Measurements from ENCODE around the gene DLEU7. TPM values are rescaled to one million over a fixed set of nuclear protein-coding genes. Genes with fewer than 3 reads are reported as not detected.
A peak's percentile ranks its signal among the peaks of the same experiment; 100 is the strongest.

DLEU7 gene
- total RNA-seq, 2 experiments from 2014 or later: not detected

DNA sequence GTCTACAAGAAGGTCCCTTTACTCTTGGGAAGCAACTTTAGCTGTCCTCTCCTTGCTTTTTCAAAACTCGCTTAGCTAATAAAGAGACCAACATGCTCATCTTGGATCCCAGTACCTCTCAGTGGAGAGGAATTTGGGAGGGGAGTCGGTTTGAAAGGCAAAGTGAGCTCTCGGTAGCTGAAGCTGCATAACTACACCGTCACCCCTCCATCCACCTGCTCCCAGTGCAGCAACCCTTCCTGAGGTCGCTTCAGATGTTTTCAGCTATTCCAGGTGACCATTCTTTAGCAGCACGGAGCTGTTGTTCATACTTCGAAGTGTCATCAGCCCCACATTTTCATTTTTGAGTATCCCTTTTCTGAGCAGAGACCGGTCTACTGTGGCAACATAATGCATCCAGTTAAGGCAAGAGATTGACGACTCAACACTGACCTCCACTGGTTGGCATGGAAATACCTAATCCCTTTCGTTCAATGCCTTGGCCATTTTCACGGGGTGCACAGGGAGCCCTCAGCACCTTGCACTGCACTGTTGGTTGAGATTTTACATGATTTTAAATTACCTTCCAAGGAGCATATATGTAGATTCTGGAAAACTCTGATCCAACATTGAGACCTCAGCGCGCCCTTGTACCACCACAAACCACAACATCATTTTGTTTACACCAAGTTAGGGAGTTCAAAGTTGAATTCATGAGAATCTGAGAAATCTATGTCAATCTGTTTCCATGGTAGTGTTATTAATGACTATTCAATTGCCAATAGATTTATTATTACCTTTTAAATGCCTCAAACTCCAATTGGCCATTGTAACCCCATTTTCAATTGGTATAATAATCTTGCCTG lies 42.2 kb downstream of the DLEU7 start:
- Mint-ChIP-seq H3K4me3 (no peak overlapping the region), H3K36me3 (ENCODE audit: low read depth) (no peaks in the 10 kb centered on the region), H3K4me1 (ENCODE audit: low read depth) (peaks cover 5% of the 10 kb centered on the region), H3K27me3 (ENCODE audit: low read depth) (no peaks in the 10 kb centered on the region), H3K27ac (no peak overlapping the region), H3K9me3 (peaks cover 3% of the 10 kb centered on the region)
- intact Hi-C loops (cut with micrococcal nuclease): loop anchor here (1.0 to 2.0 kb wide), 6 partner anchors 111 to 825 kb away; partner anchors contain the start of gene TRIM13
- peak; percentile 80 for DNase-seq
- CTCF ChIA-PET: interaction anchor here (0.6 to 1.8 kb wide), 24 partner anchors 9 to 826 kb away, joined by 3 to 14 read pairs (median 3); no protein-coding TSS in a partner anchor

DNA sequence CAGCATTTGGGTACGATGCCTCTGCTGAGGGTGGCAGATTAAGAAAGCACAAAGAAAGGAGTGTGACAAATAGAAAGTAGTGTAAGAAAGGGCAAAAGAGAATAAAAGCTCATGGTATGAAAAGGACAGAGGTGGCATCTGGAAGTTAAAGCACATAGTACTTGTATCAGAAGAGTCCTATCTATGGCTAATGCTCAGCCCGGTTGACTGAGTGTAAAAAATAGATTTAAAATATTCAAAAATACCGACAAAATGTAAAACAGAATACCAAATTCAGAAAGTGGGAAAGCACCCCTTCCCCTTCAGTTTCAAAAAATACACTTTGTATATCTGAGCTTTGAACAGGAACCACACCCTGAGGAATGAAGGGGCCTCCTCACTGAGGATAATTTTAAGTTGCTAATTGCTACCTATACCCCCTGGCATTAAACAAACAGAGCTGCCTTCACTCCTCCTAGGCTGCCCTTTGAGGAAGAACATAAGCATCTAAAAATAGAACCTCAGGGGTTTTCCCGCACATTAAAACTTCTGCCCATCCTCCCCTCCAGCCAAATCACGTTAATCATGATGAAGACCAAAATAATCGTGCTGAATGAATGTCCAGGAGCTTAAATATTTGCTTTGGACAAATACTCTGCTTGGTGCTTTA lies 43.3 kb downstream of the DLEU7 start:
- CTCF ChIA-PET: interaction anchor here (0.6 to 2.2 kb wide), 17 partner anchors 8 to 818 kb away, joined by 3 to 14 read pairs (median 4); no protein-coding TSS in a partner anchor
- intact Hi-C loops (cut with micrococcal nuclease): loop anchor here (2.0 kb wide), 1 partner anchor 715 kb away; no protein-coding TSS in a partner anchor
- H3K4me1 Mint-ChIP-seq (ENCODE audit: low read depth): peaks cover 5% of the 10 kb centered on the region

GRCh38 chr13:50798923-50799322 lies 44.6 kb downstream of the DLEU7 start:
- no peak for DNase-seq
- Mint-ChIP-seq H3K4me3 (no peak overlapping the region), H3K9me3 (no peaks in the 10 kb centered on the region), H3K27ac (no peak overlapping the region), H3K36me3 (ENCODE audit: low read depth) (no peaks in the 10 kb centered on the region), H3K4me1 (ENCODE audit: low read depth) (peaks cover 5% of the 10 kb centered on the region), H3K27me3 (ENCODE audit: low read depth) (no peaks in the 10 kb centered on the region)
- CTCF ChIA-PET: interaction anchor here (0.9 to 2.2 kb wide), 2 partner anchors 22 to 287 kb away, joined by 3 to 8 read pairs; no protein-coding TSS in a partner anchor
- intact Hi-C loops (cut with micrococcal nuclease): no loop called here

More for the DNA sequence above, 43.3 kb downstream of the DLEU7 start:
- H3K27ac Mint-ChIP-seq: no peak overlapping the region
- H3K4me3 Mint-ChIP-seq: no peak overlapping the region
- DNase-seq: no peak
- H3K27me3 Mint-ChIP-seq (ENCODE audit: low read depth): no peaks in the 10 kb centered on the region
- H3K36me3 Mint-ChIP-seq (ENCODE audit: low read depth): no peaks in the 10 kb centered on the region
- H3K9me3 Mint-ChIP-seq: no peaks in the 10 kb centered on the region

DNA sequence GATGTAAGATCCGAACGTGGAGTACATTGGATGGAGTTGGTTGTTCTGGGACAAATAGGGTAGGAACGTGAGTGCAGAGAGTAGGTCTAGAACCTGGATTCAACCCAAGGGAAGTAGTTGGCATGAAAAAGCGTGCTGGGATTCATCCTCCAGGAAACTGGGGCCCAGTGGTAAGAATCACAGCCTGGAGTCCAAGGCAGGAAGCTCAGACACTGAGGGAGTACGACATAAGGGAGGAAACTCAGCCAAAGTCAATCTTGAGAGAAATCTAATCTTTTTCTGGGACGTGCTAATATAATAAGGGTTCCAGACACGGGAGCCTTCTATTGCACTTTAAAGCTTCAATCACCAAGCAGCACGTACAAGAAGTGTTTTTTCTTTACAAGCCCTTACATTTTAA lies 46.4 kb downstream of the DLEU7 start:
- CTCF ChIA-PET: no interaction called here
- no peaks in the 10 kb centered on the region for H3K9me3 Mint-ChIP-seq

DNA sequence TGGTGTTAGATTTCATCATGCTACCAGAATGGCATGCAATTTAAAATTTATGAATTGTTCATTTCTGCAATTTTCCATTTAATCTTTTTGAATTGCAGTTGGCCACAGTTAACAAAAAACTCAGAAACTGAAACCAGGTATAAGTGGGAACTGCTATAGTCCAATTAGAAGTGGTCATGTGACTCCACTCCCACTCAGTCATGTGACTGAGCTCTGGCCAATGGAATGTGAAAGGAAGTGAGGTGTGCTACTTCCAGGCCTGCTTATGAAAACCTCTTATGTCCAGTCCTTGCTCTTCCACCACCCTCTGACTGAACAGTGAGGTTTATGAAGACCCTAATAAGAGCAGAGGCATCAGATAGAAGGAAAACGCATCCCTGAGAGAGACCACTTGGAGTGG lies 47.0 kb downstream of the DLEU7 start:
- Mint-ChIP-seq H3K4me1 (ENCODE audit: low read depth) (peaks cover 3% of the 10 kb centered on the region), H3K27ac (no peak overlapping the region), H3K27me3 (ENCODE audit: low read depth) (no peaks in the 10 kb centered on the region), H3K4me3 (no peak overlapping the region), H3K36me3 (ENCODE audit: low read depth) (no peaks in the 10 kb centered on the region), H3K9me3 (no peaks in the 10 kb centered on the region)
- intact Hi-C loops (cut with micrococcal nuclease): no loop called here
- CTCF ChIA-PET: no interaction called here
- no peak for DNase-seq

More for the DNA sequence above, 46.4 kb downstream of the DLEU7 start:
- DNase-seq: no peak
- Mint-ChIP-seq H3K27me3 (ENCODE audit: low read depth) (no peaks in the 10 kb centered on the region), H3K36me3 (ENCODE audit: low read depth) (no peaks in the 10 kb centered on the region), H3K27ac (no peak overlapping the region), H3K4me1 (ENCODE audit: low read depth) (peaks cover 5% of the 10 kb centered on the region), H3K4me3 (no peak overlapping the region)
- intact Hi-C loops (cut with micrococcal nuclease): no loop called here

DNA sequence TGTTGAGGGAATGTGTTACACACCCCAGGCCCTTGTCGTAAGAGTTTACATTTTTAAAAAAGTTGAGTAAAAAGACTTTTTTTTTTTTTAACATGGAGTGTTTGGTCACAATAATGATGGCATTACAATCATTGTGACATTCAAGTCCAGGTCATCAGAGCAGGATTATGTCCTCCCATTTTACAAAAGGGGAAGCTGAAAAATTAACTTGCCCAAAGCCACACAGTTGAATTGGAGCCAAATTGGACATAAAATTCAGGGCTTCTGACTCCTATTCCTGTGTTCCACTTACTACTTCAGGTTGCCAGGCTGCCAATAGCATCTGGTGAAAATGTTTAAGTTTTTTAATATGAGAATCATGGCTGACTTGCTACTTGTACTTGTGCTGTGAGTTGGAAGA lies 49.3 kb downstream of the DLEU7 start:
- intact Hi-C loops (cut with micrococcal nuclease): no loop called here
- Mint-ChIP-seq H3K4me1 (ENCODE audit: low read depth) (no peaks in the 10 kb centered on the region), H3K36me3 (ENCODE audit: low read depth) (no peaks in the 10 kb centered on the region), H3K9me3 (no peaks in the 10 kb centered on the region), H3K27ac (no peak overlapping the region), H3K27me3 (ENCODE audit: low read depth) (no peaks in the 10 kb centered on the region), H3K4me3 (no peak overlapping the region)
- no peak for DNase-seq
- CTCF ChIA-PET: interaction anchor here (0.7 to 1.0 kb wide), 2 partner anchors 12 to 133 kb away, joined by 5 to 7 read pairs; no protein-coding TSS in a partner anchor

GRCh38 chr13:50793026-50793425 lies 50.5 kb downstream of the DLEU7 start:
- intact Hi-C loops (cut with micrococcal nuclease): no loop called here
- Mint-ChIP-seq H3K36me3 (ENCODE audit: low read depth) (no peaks in the 10 kb centered on the region), H3K27ac (no peak overlapping the region), H3K4me1 (ENCODE audit: low read depth) (no peaks in the 10 kb centered on the region), H3K4me3 (no peak overlapping the region), H3K27me3 (ENCODE audit: low read depth) (no peaks in the 10 kb centered on the region), H3K9me3 (no peaks in the 10 kb centered on the region)
- DNase-seq: no peak
- CTCF ChIA-PET: interaction anchor here (1.0 to 1.7 kb wide), 2 partner anchors 8 to 134 kb away, joined by 5 to 6 read pairs; no protein-coding TSS in a partner anchor

- H3K9me3 Mint-ChIP-seq: no peaks in the 10 kb centered on the region
- no peaks in the 10 kb centered on the region for H3K4me1 Mint-ChIP-seq (ENCODE audit: low read depth)
- intact Hi-C loops (cut with micrococcal nuclease): no loop called here
- no peak for DNase-seq
- H3K4me3 Mint-ChIP-seq: no peak overlapping the region
- H3K36me3 Mint-ChIP-seq (ENCODE audit: low read depth): no peaks in the 10 kb centered on the region
- CTCF ChIA-PET: interaction anchor here (1.5 kb wide), 1 partner anchor 123 kb away, joined by 4 read pairs; no protein-coding TSS in a partner anchor
- H3K27ac Mint-ChIP-seq: no peak overlapping the region
- no peaks in the 10 kb centered on the region for H3K27me3 Mint-ChIP-seq (ENCODE audit: low read depth)
Measured at GRCh38 chr13:50788551-50789210, 54.8 kb downstream of the DLEU7 start.

GRCh38 chr13:50787316-50788195 lies 55.9 kb downstream of the DLEU7 start:
- intact Hi-C loops (cut with micrococcal nuclease): no loop called here
- Mint-ChIP-seq H3K27me3 (ENCODE audit: low read depth) (no peaks in the 10 kb centered on the region), H3K4me3 (no peak overlapping the region), H3K27ac (no peak overlapping the region), H3K9me3 (no peaks in the 10 kb centered on the region), H3K4me1 (ENCODE audit: low read depth) (no peaks in the 10 kb centered on the region), H3K36me3 (ENCODE audit: low read depth) (no peaks in the 10 kb centered on the region)
- CTCF ChIA-PET: no interaction called here
- no peak for DNase-seq

DNA sequence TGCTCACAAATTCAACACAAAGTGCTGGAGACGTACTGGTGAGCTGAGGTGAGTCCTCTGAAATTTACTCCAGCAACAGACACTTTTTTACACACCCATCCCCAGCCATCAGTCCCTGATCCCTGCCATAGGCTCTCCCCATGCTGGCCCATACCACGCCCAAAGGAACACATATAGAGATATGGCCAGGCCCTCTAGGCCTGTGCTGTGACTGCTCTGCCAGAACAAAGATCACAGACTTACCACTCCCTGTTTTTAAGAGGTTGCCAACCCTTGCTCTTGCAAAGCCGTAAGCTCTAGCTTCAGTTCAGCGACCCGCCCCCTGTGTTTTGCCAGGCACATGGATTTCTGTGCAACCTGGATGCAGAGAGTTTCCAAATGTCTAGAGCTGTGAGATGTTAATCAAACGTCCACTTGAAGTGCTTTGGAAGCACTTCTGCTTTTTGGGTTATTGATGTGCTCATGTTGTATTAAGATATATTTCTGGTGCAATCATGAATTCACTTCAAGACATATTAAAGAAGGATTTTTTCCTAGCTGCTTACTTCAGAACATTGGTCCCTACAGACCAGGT lies 59.7 kb downstream of the DLEU7 start:
- no peaks in the 10 kb centered on the region for H3K4me1 Mint-ChIP-seq (ENCODE audit: low read depth)
- DNase-seq: no peak
- H3K4me3 Mint-ChIP-seq: no peak overlapping the region
- intact Hi-C loops (cut with micrococcal nuclease): no loop called here
- no peaks in the 10 kb centered on the region for H3K36me3 Mint-ChIP-seq (ENCODE audit: low read depth)
- no peaks in the 10 kb centered on the region for H3K27me3 Mint-ChIP-seq (ENCODE audit: low read depth)
- no peak overlapping the region for H3K27ac Mint-ChIP-seq
- no peaks in the 10 kb centered on the region for H3K9me3 Mint-ChIP-seq
- CTCF ChIA-PET: interaction anchor here (1.1 to 1.8 kb wide), 2 partner anchors 9 to 17 kb away, joined by 3 to 5 read pairs; no protein-coding TSS in a partner anchor

GRCh38 chr13:50783066-50783465 lies 60.4 kb downstream of the DLEU7 start:
- peaks cover 2% of the 10 kb centered on the region for H3K27me3 Mint-ChIP-seq (ENCODE audit: low read depth)
- H3K4me3 Mint-ChIP-seq: no peak overlapping the region
- CTCF ChIA-PET: interaction anchor here (0.9 to 1.8 kb wide), 2 partner anchors 11 to 18 kb away, joined by 5 to 7 read pairs; no protein-coding TSS in a partner anchor
- H3K4me1 Mint-ChIP-seq (ENCODE audit: low read depth): no peaks in the 10 kb centered on the region
- no peak overlapping the region for H3K27ac Mint-ChIP-seq
- no peaks in the 10 kb centered on the region for H3K9me3 Mint-ChIP-seq
- intact Hi-C loops (cut with micrococcal nuclease): no loop called here
- no peak for DNase-seq
- no peaks in the 10 kb centered on the region for H3K36me3 Mint-ChIP-seq (ENCODE audit: low read depth)

Data from activated naive CD4-positive, alpha-beta T cell treated with anti-CD3 and anti-CD28 coated beads for 36 hours (primary cell).